CD4-positive, alpha-beta memory T cell (primary cell): ENCODE results near the gene PTPRG. TPM values are rescaled to one million over a fixed set of nuclear protein-coding genes. Genes with fewer than 3 reads are reported as not detected.

ENCODE experiments used
- CTCF ChIA-PET: fragments of 350-600 bp; sonication (Branson Sonifier 250); formaldehyde crosslinking; loops from one replicate; lab custom pipeline; 2021; ENCODE audit warnings: inconsistent platforms; ENCODE audit not compliant: partially characterized antibody; lab: Charles Lee
- POLR2A ChIA-PET: fragments of 350-600 bp; sonication (Branson Sonifier 250); formaldehyde crosslinking; loops from one replicate; lab custom pipeline; 2021; ENCODE audit not compliant: partially characterized antibody; lab: Charles Lee
- DNase-seq, 5 donors: peaks; one replicate each; pipeline versions ENCODE4 v3.0.0 to v3.0.0-alpha.2; 2020 to 2022; ENCODE audit warnings: mixed read lengths in 1 of 5
- H3K27ac ChIP-seq: one replicate; pipeline ENCODE4 v1.7.0; 2013; ENCODE audit warnings: low read depth, low read length
- H3K27me3 ChIP-seq: 2 replicates; pipeline ENCODE4 v1.7.0; 2013; ENCODE audit warnings: mild to moderate bottlenecking, low read length, moderate library complexity; ENCODE audit not compliant: insufficient read depth
- H3K36me3 ChIP-seq: 2 replicates; pipeline ENCODE4 v1.7.0; 2013; ENCODE audit warnings: mild to moderate bottlenecking, low read length, moderate library complexity; ENCODE audit not compliant: insufficient read depth
- H3K4me1 ChIP-seq: 2 replicates; pipeline ENCODE4 v1.7.0; 2013; ENCODE audit warnings: mild to moderate bottlenecking, low read length, moderate library complexity; ENCODE audit not compliant: insufficient read depth
- H3K4me3 ChIP-seq, 2 donors: one replicate each; pipeline ENCODE4 v1.7.0; 2013; ENCODE audit warnings: low read length in 2 of 2, mild to moderate bottlenecking in 1 of 2
- H3K9me3 ChIP-seq, 2 donors: one replicate each; pipeline ENCODE4 v1.7.0; 2013; ENCODE audit warnings: low read length in 2 of 2, control low read depth in 1 of 2; ENCODE audit not compliant: control insufficient read depth in 1 of 2
- H3K27ac Mint-ChIP-seq, 7 donors: one replicate each; pipeline ENCODE4 v1.8.0; 2020 to 2021; ENCODE audit warnings: mixed read lengths in 7 of 7, mild to moderate bottlenecking in 6 of 7, inconsistent platforms in 3 of 7, moderate library complexity in 3 of 7
- H3K27me3 Mint-ChIP-seq, 2 donors: one replicate each; pipeline ENCODE4 v1.8.0; 2020 to 2021; ENCODE audit warnings: mixed read lengths in 2 of 2
- H3K36me3 Mint-ChIP-seq, 2 donors: one replicate each; pipeline ENCODE4 v1.8.0; 2020 to 2021; ENCODE audit warnings: mixed read lengths in 2 of 2, inconsistent platforms in 1 of 2, mild to moderate bottlenecking in 1 of 2
- H3K4me1 Mint-ChIP-seq, 4 donors: one replicate each; pipeline ENCODE4 v1.8.0; 2020 to 2021; ENCODE audit warnings: mixed read lengths in 4 of 4, mild to moderate bottlenecking in 1 of 4
- H3K4me3 Mint-ChIP-seq, 8 donors: one replicate each; pipeline ENCODE4 v1.8.0; 2020 to 2021; ENCODE audit warnings: mixed read lengths in 8 of 8, mild to moderate bottlenecking in 7 of 8, moderate library complexity in 6 of 8, inconsistent platforms in 3 of 8
- H3K9me3 Mint-ChIP-seq, 8 donors: one replicate each; pipeline ENCODE4 v1.8.0; 2020 to 2021; ENCODE audit warnings: mixed read lengths in 8 of 8, mild to moderate bottlenecking in 5 of 8, inconsistent platforms in 3 of 8, moderate library complexity in 1 of 8
- intact Hi-C: fragments of 100-400 bp; cut with micrococcal nuclease; formaldehyde crosslinking; loops from one replicate; pipeline ENCODE4 v1.15.1; 2023
- polyA plus RNA-seq, 2 donors: library from polyadenylated mRNA; unstranded; fragments of 300-500 nt; fragmentation: Illumina TruSeq; gene quantifications; one replicate each; pipeline ENCODE4 v1.2.3, GENCODE V29; 2021
- total RNA-seq, 2 experiments: library from RNA; stranded (reverse); gene quantifications; one replicate each; pipeline ENCODE4 v1.2.3, GENCODE V29; 2021

The PTPRG gene
- total and polyA plus RNA-seq, 4 experiments from 2014 or later = not detected

DNA sequence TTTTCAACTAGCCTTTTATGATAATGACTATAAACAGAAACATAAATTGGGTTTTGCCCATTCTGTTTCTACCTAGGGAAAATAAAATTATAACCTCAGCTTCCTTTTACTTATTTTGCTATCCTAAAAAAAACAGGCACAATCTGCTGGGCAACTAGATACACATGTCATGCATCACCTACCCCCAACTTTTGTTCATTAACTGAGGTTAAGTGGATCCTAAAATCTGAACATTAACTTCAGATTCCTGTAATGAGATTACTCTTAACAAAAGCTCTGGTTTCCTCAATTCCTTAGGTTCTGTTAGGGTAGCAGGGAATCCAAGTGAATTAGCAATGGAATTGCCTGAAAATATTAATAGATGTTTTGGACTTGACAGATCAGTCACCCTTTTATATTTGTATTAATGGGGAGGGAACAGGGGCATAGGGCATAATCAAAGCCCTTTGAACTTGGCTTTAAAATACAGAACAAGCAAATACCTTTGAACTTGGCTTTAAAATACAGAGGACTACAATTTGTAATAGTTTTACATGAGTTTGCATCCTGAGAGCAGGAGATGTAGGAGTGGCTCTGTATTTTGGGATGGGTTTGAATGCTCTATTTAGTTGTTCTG lies 705.4 kb downstream of the PTPRG start:
- Mint-ChIP-seq H3K36me3 (no peaks in the 10 kb centered on the region), H3K4me3 (no peak overlapping the region), H3K27ac (no peak overlapping the region), H3K4me1 (no peaks in the 10 kb centered on the region), H3K27me3 (no peaks in the 10 kb centered on the region), H3K9me3 (peaks cover 0 to 2% (median 0%) of the 10 kb centered on the region in 8 donors)
- H3K4me1 ChIP-seq = no peaks in the 10 kb centered on the region
- no peaks in the 10 kb centered on the region for H3K27me3 ChIP-seq
- POLR2A ChIA-PET = no interaction called here
- DNase-seq = no peak
- CTCF ChIA-PET = interaction anchor here (0.6 kb wide), 1 partner anchor 19 kb away, joined by 3 read pairs; no protein-coding TSS in a partner anchor
- H3K36me3 ChIP-seq = no peaks in the 10 kb centered on the region
- H3K4me3 ChIP-seq = no peak overlapping the region
- intact Hi-C loops = no loop called here
- H3K9me3 ChIP-seq = no peaks in the 10 kb centered on the region
- no peak overlapping the region for H3K27ac ChIP-seq

- Histone ChIP-seq H3K27me3 (no peaks in the 10 kb centered on the region), H3K36me3 (no peaks in the 10 kb centered on the region), H3K9me3 (no peaks in the 10 kb centered on the region), H3K4me3 (no peak overlapping the region), H3K27ac (no peak overlapping the region), H3K4me1 (no peaks in the 10 kb centered on the region)
- POLR2A ChIA-PET = no interaction called here
- intact Hi-C loops = no loop called here
- no peak overlapping the region for H3K27ac Mint-ChIP-seq
- CTCF ChIA-PET = no interaction called here
- H3K36me3 Mint-ChIP-seq = no peaks in the 10 kb centered on the region
- no peaks in the 10 kb centered on the region for H3K4me1 Mint-ChIP-seq
- DNase-seq = no peak
- no peaks in the 10 kb centered on the region for H3K9me3 Mint-ChIP-seq
- peaks cover 0 to 1% of the 10 kb centered on the region in 2 donors for H3K27me3 Mint-ChIP-seq
- no peak overlapping the region for H3K4me3 Mint-ChIP-seq
Measured at GRCh38 chr3:62276658-62277180, 715.3 kb downstream of the PTPRG start.

GRCh38 chr3:62277450-62277849 lies 716.1 kb downstream of the PTPRG start:
- H3K9me3 Mint-ChIP-seq = no peaks in the 10 kb centered on the region
- H3K4me3 Mint-ChIP-seq = no peak overlapping the region
- no peak for DNase-seq
- Histone ChIP-seq H3K4me1 (no peaks in the 10 kb centered on the region), H3K27ac (no peak overlapping the region), H3K36me3 (no peaks in the 10 kb centered on the region), H3K4me3 (no peak overlapping the region), H3K9me3 (no peaks in the 10 kb centered on the region), H3K27me3 (no peaks in the 10 kb centered on the region)
- intact Hi-C loops = no loop called here
- H3K27me3 Mint-ChIP-seq = peaks cover 0 to 1% of the 10 kb centered on the region in 2 donors
- no peaks in the 10 kb centered on the region for H3K36me3 Mint-ChIP-seq
- ChIA-PET POLR2A (no interaction called here), CTCF (no interaction called here)
- no peaks in the 10 kb centered on the region for H3K4me1 Mint-ChIP-seq
- H3K27ac Mint-ChIP-seq = no peak overlapping the region

DNA sequence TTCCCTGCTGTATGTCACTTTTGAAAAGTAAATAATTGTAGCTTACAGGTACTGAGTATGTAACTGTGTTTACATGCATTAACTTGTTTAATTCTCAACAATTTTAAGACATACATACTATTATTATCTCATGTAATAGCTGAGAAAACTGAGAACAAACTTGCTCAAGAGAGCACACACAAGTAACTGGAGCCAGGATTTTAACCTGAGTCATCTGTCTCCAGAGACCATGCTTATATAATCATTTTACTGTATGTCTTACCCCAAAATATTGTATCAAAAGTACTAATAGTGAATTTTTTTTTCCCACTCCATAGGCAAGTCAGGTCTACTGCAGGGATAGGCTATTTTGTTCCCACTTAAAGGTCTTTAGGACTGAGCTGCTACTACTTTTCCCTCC lies 716.6 kb downstream of the PTPRG start:
- no peaks in the 10 kb centered on the region for H3K9me3 ChIP-seq
- Mint-ChIP-seq H3K36me3 (no peaks in the 10 kb centered on the region), H3K27me3 (no peaks in the 10 kb centered on the region), H3K4me3 (no peak overlapping the region), H3K9me3 (no peaks in the 10 kb centered on the region), H3K27ac (no peak overlapping the region), H3K4me1 (no peaks in the 10 kb centered on the region)
- no peak overlapping the region for H3K27ac ChIP-seq
- H3K27me3 ChIP-seq = no peaks in the 10 kb centered on the region
- ChIA-PET CTCF (no interaction called here), POLR2A (no interaction called here)
- H3K4me3 ChIP-seq = no peak overlapping the region
- no peaks in the 10 kb centered on the region for H3K36me3 ChIP-seq
- intact Hi-C loops = no loop called here
- no peak for DNase-seq
- H3K4me1 ChIP-seq = no peaks in the 10 kb centered on the region

DNA sequence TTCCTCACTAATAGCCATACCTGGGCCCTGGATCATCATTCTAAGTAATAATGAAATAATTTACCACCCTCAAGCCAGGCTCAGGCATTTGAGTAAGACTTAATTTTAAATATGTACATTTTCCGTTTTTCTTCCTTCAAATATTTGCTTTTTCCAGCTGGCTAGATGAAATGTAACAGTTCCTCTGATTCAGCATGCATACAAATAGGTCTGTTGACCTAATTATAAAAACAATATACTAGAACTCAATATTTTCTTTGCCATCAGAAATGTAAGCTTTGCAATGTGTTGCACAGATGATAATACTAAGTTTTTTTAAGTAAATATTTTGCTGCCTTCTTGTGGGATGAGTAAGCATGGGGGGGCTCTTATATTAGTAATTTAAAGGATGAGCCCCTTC lies 720.4 kb downstream of the PTPRG start:
- no peaks in the 10 kb centered on the region for H3K9me3 Mint-ChIP-seq
- intact Hi-C loops = no loop called here

GRCh38 chr3:62284442-62284841 lies 723.1 kb downstream of the PTPRG start:
- Mint-ChIP-seq H3K27ac (no peak overlapping the region), H3K27me3 (peaks cover 0 to 4% of the 10 kb centered on the region in 2 donors), H3K4me1 (no peaks in the 10 kb centered on the region), H3K4me3 (no peak overlapping the region), H3K36me3 (no peaks in the 10 kb centered on the region), H3K9me3 (peaks cover 0 to 3% (median 0%) of the 10 kb centered on the region in 8 donors)
- Histone ChIP-seq H3K27me3 (no peaks in the 10 kb centered on the region), H3K4me3 (no peak overlapping the region), H3K4me1 (no peaks in the 10 kb centered on the region), H3K27ac (no peak overlapping the region), H3K9me3 (no peaks in the 10 kb centered on the region), H3K36me3 (no peaks in the 10 kb centered on the region)
- intact Hi-C loops = no loop called here
- ChIA-PET CTCF (no interaction called here), POLR2A (no interaction called here)
- no peak for DNase-seq

More for the DNA sequence above, 720.4 kb downstream of the PTPRG start:
- Histone ChIP-seq H3K4me3 (no peak overlapping the region), H3K4me1 (no peaks in the 10 kb centered on the region), H3K27me3 (no peaks in the 10 kb centered on the region), H3K9me3 (no peaks in the 10 kb centered on the region), H3K27ac (no peak overlapping the region), H3K36me3 (no peaks in the 10 kb centered on the region)
- no peaks in the 10 kb centered on the region for H3K36me3 Mint-ChIP-seq
- no peak overlapping the region for H3K27ac Mint-ChIP-seq
- ChIA-PET CTCF (no interaction called here), POLR2A (no interaction called here)
- DNase-seq = no peak
- no peak overlapping the region for H3K4me3 Mint-ChIP-seq
- H3K4me1 Mint-ChIP-seq = no peaks in the 10 kb centered on the region
- peaks cover 0 to 4% of the 10 kb centered on the region in 2 donors for H3K27me3 Mint-ChIP-seq

- H3K27me3 ChIP-seq = no peaks in the 10 kb centered on the region
- intact Hi-C loops = no loop called here
- H3K36me3 Mint-ChIP-seq = no peaks in the 10 kb centered on the region
- ChIA-PET CTCF (no interaction called here), POLR2A (no interaction called here)
- H3K9me3 ChIP-seq = no peaks in the 10 kb centered on the region
- peaks cover 0 to 3% (median 0%) of the 10 kb centered on the region in 8 donors for H3K9me3 Mint-ChIP-seq
- no peaks in the 10 kb centered on the region for H3K4me1 Mint-ChIP-seq
- no peak overlapping the region for H3K4me3 Mint-ChIP-seq
- H3K4me1 ChIP-seq = no peaks in the 10 kb centered on the region
- no peak overlapping the region for H3K4me3 ChIP-seq
- peaks cover 0 to 4% of the 10 kb centered on the region in 2 donors for H3K27me3 Mint-ChIP-seq
- no peaks in the 10 kb centered on the region for H3K36me3 ChIP-seq
- no peak overlapping the region for H3K27ac Mint-ChIP-seq
- no peak overlapping the region for H3K27ac ChIP-seq
- no peak for DNase-seq
Measured at GRCh38 chr3:62287392-62287927, 726.1 kb downstream of the PTPRG start.
